Psoas muscle (tissue), 8 donors: Measurements from ENCODE around the gene ESR2. TPM values are rescaled to one million over a fixed set of nuclear protein-coding genes. Genes with fewer than 3 reads are reported as not detected.

Source experiments
- ATAC-seq, 4 donors: fragments of 200-7000 bp; cut with Tn5 transposase; one replicate each; pipeline ENCODE4 v1.9.1; 2020; ENCODE audit warnings: moderate library complexity in 3 of 4, mild to moderate bottlenecking in 2 of 4
- DNase-seq, 2 donors: peaks; one replicate each; pipeline ENCODE4 v3.0.0-alpha.2; 2020
- H3K27ac ChIP-seq: fragments of 200-600 bp; one replicate; pipeline ENCODE4 v1.8.0; 2022
- H3K27me3 ChIP-seq, 3 donors: fragments of 200-600 bp in 1 of 3; one replicate each; pipeline versions ENCODE4 v1.6.1 to v1.8.0; 2013 to 2022; ENCODE audit warnings: low read length in 2 of 3, mild to moderate bottlenecking in 2 of 3, moderate library complexity in 1 of 3; ENCODE audit not compliant: insufficient read depth in 3 of 3
- H3K36me3 ChIP-seq, 2 donors: fragments of 200-600 bp in 1 of 2; one replicate each; pipeline versions ENCODE4 v1.6.1 to v1.8.0; 2013 to 2022; ENCODE audit warnings: low read depth in 1 of 2, mild to moderate bottlenecking in 1 of 2, moderate library complexity in 1 of 2; ENCODE audit not compliant: insufficient read depth in 1 of 2
- H3K4me1 ChIP-seq: fragments of 200-600 bp; one replicate; pipeline ENCODE4 v1.8.0; 2022
- H3K4me3 ChIP-seq: fragments of 200-600 bp; one replicate; pipeline ENCODE4 v1.8.0; 2022; ENCODE audit warnings: mild to moderate bottlenecking
- H3K9me3 ChIP-seq: fragments of 200-600 bp; one replicate; pipeline ENCODE4 v1.8.0; 2022
- WGBS, 3 donors: extraction: QIAGEN DNeasy Blood & Tissue Kit; methylation state at CpG; one replicate each; pipeline versions ENCODE4 v1.1.6 to v1.1.7; 2013; 5-methylcytosine and 5-hydroxymethylcytosine counted together
- intact Hi-C, 2 donors: fragments of 100-400 bp; cut with DNase I; formaldehyde crosslinking; loops; one replicate each; pipeline versions ENCODE4 v1.11.0 to v1.14.2; 2022
- polyA plus RNA-seq, 3 donors: library from polyadenylated mRNA; stranded (reverse); fragments of 200-250 nt; gene quantifications; one replicate each; pipeline ENCODE4 v1.2.3, GENCODE V29; 2013
- total RNA-seq, 4 donors: library from RNA; stranded (reverse); fragmentation: NEBNext Ultra II Directional in 2 of 4; extraction: Animal tissue kit (Norgen Biotek cat#: 25700) in 2 of 4; gene quantifications; one replicate each; pipeline versions ENCODE4 v1.2.1 to v1.2.4, GENCODE V29; 2021 to 2023
- TF ChIP-seq, protein P1 (sequence below): fragments of 200-600 bp; IDR thresholded peaks from one replicate; pipeline ENCODE4 v1.8.0; 2022; ENCODE audit warnings: antibody characterized with exemption
- donor health status: healthy with polysubstance abuse.
- donor health status: DM: no; HTN: no; CAD: no; lungs with moderate emphysema.
- donor health status: Bipolar disorder and iron deficiency.
- donor health status: healthy.
- donor health status: DM: yes; HTN: yes; CAD: no.
- donor health status: DM: no; HTN: no; CAD: no.
- donor health status: DM: no; HTN: no; CAD: no.
- donor health status: DM: yes; HTN: yes; CAD: no.

Gene ESR2
- total and polyA plus RNA-seq, 7 donors: 0.21 to 1.5 (median 0.77) TPM; not detected in 2

DNA sequence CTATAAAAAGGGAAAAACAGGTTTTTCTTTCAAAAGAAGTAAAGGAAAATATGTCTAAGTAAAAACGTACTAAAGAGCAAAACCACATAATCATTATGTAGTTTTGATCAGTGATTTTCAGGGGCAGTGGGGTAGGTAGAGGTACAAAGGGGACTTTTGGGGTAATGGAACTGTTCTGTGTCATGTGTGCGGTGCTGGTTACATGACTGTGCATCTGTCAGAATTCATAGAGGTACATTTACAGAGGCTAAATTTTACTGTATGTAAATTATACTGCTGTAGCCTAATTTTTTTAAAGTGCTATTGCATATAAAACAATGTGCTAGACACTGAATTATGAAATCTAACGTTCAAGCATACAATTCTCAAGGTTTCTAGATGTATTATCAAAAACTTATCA, 2.0 kb downstream of the ESR2 start:
- no peaks in the 10 kb centered on the region for H3K9me3 ChIP-seq
- WGBS, 3 donors: 91 to 93% (median 92%) methylated on average over 3 of the region's 3 CpGs
- H3K4me3 ChIP-seq: no peak overlapping the region
- peaks cover 7% of the 10 kb centered on the region for H3K4me1 ChIP-seq
- no peaks in the 10 kb centered on the region for H3K36me3 ChIP-seq
- intact Hi-C loops: loop anchor here (5.0 to 10.0 kb wide), 4 partner anchors 77 to 267 kb away; no protein-coding TSS in a partner anchor
- TF ChIP-seq, protein P1, sequence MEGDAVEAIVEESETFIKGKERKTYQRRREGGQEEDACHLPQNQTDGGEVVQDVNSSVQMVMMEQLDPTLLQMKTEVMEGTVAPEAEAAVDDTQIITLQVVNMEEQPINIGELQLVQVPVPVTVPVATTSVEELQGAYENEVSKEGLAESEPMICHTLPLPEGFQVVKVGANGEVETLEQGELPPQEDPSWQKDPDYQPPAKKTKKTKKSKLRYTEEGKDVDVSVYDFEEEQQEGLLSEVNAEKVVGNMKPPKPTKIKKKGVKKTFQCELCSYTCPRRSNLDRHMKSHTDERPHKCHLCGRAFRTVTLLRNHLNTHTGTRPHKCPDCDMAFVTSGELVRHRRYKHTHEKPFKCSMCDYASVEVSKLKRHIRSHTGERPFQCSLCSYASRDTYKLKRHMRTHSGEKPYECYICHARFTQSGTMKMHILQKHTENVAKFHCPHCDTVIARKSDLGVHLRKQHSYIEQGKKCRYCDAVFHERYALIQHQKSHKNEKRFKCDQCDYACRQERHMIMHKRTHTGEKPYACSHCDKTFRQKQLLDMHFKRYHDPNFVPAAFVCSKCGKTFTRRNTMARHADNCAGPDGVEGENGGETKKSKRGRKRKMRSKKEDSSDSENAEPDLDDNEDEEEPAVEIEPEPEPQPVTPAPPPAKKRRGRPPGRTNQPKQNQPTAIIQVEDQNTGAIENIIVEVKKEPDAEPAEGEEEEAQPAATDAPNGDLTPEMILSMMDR: no peak
- H3K27me3 ChIP-seq: peaks cover 0 to 11% (median 0%) of the 10 kb centered on the region in 3 donors
- DNase-seq: no peak
- H3K27ac ChIP-seq: no peak overlapping the region
- no peak for ATAC-seq

DNA sequence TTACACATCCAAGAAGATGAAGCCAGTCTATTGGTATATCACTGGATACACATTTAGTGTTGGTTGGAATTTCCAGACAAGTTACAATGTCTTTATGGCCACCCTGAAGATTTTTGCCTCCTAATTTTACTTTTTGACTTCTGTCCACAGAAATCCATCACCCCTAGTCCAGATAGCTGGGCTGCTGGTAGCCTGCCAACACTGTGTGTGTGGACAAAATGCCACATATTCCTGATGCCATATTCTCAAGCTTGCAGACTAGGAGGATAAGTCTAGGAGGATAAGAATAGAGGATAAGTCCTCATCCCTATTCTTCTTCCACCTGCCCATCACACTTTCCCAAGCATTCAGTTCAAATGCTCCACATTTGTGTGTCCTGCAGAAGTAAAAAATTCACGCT, 4.6 kb downstream of the ESR2 start:
- no peaks in the 10 kb centered on the region for H3K36me3 ChIP-seq
- H3K4me1 ChIP-seq: peaks cover 7% of the 10 kb centered on the region
- no peaks in the 10 kb centered on the region for H3K9me3 ChIP-seq
- no peak overlapping the region for H3K27ac ChIP-seq
- DNase-seq: no peak
- no peak overlapping the region for H3K4me3 ChIP-seq
- intact Hi-C loops: no loop called here
- 96 to 100% (median 97%) methylated on average over 1 of the region's 1 CpG for WGBS, 3 donors
- H3K27me3 ChIP-seq: peaks cover 0 to 11% (median 0%) of the 10 kb centered on the region in 3 donors
- TF ChIP-seq, protein P1: no peak
- ATAC-seq: no peak

DNA sequence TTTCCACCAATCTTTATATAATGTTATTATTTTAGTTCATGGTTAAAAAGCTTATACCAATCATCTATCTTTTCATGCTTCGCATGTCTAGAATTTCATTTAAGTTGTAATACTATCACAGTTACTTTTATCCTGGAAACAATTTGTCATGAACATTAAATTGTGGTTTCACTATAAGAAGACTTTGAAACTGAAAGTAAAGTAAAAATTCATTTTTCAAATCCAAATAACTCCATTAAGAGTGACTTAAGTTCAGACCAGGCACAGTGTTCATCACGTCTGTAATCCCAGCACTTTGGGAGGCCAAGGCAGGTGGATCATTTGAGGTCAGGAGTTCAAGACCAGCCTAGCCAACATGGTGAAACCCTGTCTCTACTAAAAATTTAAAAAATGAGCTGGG, 12.4 kb downstream of the ESR2 start:
- H3K4me3 ChIP-seq: no peak overlapping the region
- 42 to 66% (median 52%) methylated on average over 2 of the region's 2 CpGs for WGBS, 3 donors

DNA sequence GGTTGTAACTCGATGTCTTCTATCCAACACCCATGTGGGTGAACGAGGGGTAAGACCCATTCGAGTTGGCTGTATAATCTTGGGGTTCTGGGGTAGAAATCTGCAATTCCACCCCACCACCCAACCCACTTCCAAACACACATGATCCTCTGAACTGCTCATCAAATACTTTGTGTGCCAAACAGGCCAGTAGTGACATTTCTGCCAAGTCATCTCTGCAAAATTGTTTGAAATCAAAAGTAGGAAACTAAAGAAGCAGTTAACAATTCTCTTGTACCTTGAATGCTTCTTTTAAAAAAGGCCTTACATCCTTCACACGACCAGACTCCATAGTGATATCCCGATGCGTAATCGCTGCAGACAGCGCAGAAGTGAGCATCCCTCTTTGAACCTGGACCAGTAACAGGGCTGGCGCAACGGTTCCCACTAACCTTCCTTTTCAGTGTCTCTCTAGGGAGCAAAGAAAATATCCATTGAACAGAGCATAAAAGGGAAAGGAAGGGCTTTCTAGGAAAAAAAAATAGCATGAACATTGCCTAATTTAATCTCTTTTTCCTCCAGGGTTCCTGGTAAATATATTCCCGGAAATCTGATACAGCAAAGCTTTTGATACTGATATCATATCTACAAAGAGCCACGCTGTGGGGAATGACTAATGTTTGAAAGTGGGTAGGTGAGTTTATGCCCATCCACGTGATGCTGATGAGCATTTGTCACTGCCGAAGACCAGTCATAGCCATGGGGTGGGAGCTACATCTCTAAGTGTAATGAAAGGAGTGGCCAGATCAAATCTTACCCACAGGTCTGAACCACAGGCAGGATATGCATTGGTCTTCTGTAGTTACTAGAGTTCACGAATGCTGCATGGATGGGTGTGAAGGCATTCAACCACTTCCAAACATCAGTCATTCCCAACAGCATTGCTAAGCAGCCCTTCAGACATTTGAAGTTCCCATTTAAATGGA, 14.2 kb downstream of the ESR2 start:
- WGBS, 3 donors: 74 to 80% (median 74%) methylated on average over 15 of the region's 15 CpGs
- Histone ChIP-seq H3K36me3 (no peaks in the 10 kb centered on the region), H3K9me3 (no peaks in the 10 kb centered on the region), H3K27ac (no peak overlapping the region), H3K4me1 (no peaks in the 10 kb centered on the region), H3K4me3 (no peak overlapping the region), H3K27me3 (no peaks in the 10 kb centered on the region)
- no peak for DNase-seq
- TF ChIP-seq, protein P1: no peak
- no peak for ATAC-seq
- intact Hi-C loops: no loop called here

More for the DNA sequence above, 12.4 kb downstream of the ESR2 start:
- no peaks in the 10 kb centered on the region for H3K4me1 ChIP-seq
- intact Hi-C loops: no loop called here
- no peak overlapping the region for H3K27ac ChIP-seq
- DNase-seq (no peak), ATAC-seq (no peak)
- H3K27me3 ChIP-seq: no peaks in the 10 kb centered on the region
- TF ChIP-seq, protein P1: no peak
- H3K9me3 ChIP-seq: no peaks in the 10 kb centered on the region
- no peaks in the 10 kb centered on the region for H3K36me3 ChIP-seq
